Skeletal muscle cell (primary cell): Measurements from ENCODE around the gene MCHR1.
"Not testable (repeated sequence)": the region's sequence is repeated elsewhere in the genome, so short reads cannot be mapped to it uniquely, and the experiment has no call there.

ENCODE experiments used
- DNase-seq: peaks from one replicate; pipeline ENCODE4 v3.0.0-alpha.2; 2010; ENCODE audit warnings: low read depth
- H3K4me3 ChIP-seq: 2 replicates; pipeline ENCODE4 v1.5.1; 2011; ENCODE audit warnings: low read depth, mild to moderate bottlenecking, control low read depth, low read length, moderate library complexity

The MCHR1 gene

DNA sequence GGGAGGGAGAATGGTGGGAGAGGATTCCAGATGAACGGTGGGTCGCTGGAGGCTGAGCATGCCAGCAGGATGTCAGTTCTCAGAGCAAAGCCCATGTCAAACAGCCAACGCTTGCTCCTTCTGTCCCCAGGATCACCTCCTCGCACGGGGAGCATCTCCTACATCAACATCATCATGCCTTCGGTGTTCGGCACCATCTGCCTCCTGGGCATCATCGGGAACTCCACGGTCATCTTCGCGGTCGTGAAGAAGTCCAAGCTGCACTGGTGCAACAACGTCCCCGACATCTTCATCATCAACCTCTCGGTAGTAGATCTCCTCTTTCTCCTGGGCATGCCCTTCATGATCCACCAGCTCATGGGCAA is 1.5 kb downstream of the MCHR1 start:
- DNase-seq: no peak
- H3K4me3 ChIP-seq: no peak overlapping the region

DNA sequence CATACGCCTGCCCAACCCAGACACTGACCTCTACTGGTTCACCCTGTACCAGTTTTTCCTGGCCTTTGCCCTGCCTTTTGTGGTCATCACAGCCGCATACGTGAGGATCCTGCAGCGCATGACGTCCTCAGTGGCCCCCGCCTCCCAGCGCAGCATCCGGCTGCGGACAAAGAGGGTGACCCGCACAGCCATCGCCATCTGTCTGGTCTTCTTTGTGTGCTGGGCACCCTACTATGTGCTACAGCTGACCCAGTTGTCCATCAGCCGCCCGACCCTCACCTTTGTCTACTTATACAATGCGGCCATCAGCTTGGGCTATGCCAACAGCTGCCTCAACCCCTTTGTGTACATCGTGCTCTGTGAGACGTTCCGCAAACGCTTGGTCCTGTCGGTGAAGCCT is 2.2 kb downstream of the MCHR1 start:
- no peak for DNase-seq
- no peak overlapping the region for H3K4me3 ChIP-seq

DNA sequence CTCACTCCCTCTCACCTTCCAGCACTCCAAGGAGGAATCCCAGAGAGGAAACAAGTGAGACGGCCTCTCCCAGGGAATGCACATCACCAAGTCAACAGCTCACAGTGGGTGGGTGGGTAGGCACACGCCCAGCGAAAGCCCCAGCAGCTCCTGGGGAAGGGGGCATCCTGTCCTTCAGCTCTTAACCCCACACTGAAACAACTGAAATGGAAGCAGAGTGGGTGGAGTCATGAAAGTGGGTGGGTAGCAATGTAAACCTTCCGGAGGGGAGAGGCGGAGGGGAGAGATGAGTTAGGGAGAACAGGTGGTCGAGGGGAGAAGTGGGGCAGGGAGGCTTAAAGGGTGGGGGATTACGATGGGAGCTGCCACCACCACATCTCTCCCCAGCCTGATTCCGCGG is 5.4 kb downstream of the MCHR1 start:
- no peak overlapping the region for H3K4me3 ChIP-seq

DNA sequence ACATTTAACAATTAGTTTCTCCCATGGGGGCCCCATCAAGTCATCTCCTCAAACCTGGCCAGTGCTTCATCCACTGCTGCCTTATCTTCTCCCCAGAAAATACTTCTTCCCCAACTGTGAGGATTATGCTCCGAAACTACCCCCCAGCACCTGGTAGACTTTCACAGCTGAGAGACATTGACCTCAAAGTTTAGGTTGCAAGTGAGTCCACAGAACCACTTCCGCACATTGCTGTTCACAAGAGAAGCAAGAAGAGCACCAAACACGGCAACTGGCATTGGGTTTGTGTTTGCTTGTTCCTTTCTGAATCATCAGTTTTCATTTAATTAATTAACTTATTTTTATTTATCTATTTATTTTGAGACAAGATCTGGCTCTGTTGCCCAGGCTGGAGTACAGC is 6.1 kb downstream of the MCHR1 start:
- no peak for DNase-seq
- no peak overlapping the region for H3K4me3 ChIP-seq

More for the DNA sequence above, 5.4 kb downstream of the MCHR1 start:
- DNase-seq: no peak

DNA sequence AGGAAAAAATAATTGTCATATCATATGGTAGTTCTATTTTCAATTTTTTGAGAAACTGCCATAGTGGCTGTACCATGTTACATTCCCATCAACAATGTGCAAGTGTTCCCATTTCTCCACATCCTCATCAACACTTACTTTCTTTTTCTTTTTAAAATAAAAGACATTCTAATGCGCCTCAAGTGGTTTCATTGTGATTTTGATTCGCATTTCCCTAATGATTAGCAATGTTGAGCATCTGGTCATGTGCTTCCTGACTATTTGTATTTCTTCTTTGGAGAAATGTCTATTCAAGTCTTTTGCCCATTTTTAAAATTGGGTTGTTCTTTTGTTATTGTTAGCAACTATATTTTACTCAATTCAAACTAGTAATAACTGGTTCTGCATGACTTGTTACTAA is 8.4 kb downstream of the MCHR1 start:
- H3K4me3 ChIP-seq: no peak overlapping the region

DNA sequence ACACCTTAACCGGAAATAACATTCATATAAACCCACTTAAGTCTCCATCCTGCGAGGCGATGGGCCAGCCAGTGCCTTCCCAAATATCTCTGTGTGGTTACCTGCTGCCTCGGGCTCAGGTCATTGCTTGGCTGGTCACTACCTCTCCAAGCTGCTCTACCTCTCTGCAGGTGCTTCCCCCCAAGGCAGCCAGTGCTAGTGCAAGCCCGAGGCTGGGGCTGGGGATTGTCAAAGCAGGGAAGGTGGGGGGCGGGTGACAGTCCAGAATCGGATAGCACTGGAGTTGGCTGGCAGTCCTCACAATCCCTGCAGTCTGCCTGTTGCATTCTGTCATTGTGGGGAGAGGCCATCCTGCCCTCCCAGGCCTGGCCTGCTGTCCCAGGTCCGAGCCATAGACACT is 11.1 kb downstream of the MCHR1 start:
- no peak overlapping the region for H3K4me3 ChIP-seq
- no peak for DNase-seq

More for the DNA sequence above, 8.4 kb downstream of the MCHR1 start:
- DNase-seq: no peak

DNA sequence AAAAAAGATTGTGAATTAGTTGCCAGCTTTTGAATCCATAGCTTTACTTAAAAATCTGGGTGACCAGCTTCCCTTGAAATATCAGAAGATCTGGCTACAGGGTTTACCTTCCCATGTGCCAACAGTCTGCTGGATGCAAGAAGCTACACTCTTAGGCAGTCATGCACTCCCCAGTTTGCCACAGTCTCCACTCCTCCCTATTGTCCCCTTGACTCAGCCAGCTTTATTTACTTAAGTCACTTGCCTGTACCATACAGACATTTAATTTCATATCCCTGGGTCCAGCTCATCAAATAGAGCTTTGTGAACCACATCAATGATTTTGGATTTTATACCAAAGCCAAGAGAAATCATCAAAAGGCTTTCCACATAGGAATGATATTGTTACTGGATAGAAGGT is 12.2 kb downstream of the MCHR1 start:
- DNase-seq: no peak
- no peak overlapping the region for H3K4me3 ChIP-seq

DNA sequence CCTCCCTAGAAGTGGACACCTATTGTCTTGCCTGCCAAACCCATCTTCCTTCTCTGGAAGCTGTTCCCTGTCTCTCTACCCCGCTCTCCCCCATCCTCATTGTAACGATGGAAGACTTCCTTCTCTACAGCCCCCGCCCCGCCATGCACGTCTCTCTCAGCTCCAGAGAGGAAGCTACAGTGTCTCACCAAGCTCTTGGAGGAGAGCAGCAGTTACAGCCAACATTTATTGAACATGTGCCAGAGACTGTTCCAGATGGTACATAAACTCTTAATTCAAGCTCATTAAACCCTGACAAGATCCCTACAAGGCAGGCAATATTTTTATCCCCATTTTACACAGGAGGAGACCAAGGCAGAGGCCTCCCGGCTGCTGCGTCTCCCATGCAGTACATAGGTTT is 15.1 kb downstream of the MCHR1 start:
- DNase-seq: no peak
- no peak overlapping the region for H3K4me3 ChIP-seq

DNA sequence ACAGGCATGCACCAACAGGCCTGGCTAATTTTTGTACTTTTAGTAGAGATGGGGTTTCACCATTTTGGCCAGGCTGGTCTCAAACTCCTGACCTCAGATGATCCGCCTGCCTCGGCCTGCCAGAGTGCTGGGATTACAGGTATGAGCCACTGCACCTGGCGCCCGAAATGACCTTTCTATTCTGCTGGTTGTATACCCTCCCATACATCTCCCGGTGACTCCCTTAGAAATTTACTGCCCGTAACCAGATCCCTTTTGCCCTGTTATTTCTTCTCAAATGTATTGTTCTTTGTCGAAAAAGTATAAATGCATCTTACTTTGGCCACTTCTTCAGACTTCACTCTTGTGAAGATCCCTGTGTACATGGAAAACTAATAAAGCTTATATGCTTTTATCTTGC is 22.0 kb downstream of the MCHR1 start:
- no peak overlapping the region for H3K4me3 ChIP-seq
- no peak for DNase-seq

DNA sequence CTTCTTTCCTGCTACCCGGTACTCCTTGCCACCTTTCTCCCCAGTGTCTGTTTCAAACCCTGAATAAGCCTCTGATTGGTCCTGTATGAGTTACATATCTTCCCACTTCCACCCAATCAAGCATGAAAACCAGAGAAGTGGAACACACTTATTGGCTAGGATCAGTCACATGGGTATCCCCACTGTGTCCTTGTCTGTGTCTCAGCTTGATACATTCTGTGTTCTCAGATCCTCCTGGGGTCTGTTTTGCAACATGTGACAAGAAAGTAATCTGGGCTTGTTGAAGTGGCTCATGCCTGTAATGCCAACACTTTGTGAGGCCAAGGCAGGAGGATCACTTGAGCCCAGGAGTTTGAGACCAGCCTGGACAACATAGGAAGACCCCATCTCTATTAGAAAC is 23.9 kb downstream of the MCHR1 start:
- DNase-seq: no peak
- no peak overlapping the region for H3K4me3 ChIP-seq

DNA sequence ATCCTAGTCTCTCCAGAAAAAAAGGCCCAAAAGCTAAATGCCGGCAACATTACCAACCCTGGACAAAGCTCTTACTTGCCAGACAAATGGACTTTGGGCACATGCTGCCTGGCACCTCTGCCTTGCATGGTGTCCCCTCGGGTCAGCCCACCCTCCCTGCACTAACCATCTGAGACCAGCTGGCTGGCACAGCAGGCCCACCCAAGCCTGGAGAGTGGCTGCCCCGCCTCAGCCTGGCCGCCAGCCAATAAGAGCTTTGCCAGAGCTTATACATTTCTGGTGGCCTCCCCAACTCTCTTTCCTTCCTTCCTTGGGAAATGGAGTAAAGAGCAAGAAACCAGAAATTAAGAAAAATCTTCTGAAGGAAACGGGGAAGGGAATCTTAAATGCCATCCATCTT is 24.5 kb downstream of the MCHR1 start:
- no peak overlapping the region for H3K4me3 ChIP-seq
- DNase-seq: no peak

DNA sequence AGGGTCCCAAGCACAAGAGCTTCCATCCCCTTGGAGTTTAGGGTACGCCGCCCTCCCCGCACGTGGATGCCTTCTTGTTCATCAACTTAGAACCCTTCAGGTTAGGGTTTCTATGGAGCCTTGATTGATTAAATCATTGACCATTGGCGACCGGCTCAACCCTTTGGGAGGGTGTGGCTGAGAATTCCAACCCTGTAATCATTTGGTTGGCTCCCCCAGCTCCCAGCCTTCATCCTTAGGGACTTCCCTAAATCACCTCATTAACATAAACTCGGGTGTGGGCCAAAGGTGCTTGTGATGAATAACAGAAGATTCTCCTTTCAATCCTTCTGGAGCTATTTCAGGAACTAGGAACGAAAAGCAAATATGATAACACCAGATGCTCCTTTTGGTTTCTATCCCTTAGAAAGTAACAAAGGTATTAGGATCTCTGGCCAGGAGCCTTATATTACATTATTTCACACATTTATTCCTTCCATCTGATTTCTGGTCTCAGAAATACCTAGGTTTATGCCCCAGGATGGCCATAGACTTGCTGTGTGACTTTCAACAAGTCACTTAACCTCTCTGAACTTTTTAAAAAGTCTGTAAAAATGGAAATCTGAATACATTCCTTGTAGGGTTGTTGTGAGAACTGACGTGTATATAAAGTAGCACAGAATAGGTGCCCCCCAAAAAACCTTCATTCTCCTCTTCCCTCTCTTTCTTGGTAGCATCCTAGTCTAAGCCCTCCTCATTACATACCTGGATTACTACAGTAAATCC is 26.8 kb downstream of the MCHR1 start:
- no peak overlapping the region for H3K4me3 ChIP-seq
- DNase-seq: no peak

DNA sequence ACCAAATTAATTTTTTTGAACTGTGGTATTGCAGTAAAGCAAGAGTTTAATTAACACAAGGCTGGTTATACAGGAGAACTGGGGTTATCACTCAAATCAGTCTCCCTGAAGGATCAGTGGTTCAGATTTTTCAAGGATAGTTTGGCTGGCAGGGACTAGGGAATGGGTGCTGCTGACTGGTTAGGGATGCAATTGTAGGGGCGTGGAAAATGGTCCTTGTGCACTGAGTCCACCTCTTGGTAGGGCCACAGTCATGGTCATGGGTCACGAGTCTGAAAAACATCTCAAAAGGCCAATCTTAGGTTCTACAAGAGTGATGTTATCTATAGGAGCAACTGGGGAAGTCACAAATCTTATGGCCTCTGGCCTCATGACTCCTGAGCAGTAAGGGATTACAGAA is 27.9 kb downstream of the MCHR1 start:
- H3K4me3 ChIP-seq: no peak overlapping the region
- DNase-seq: no peak

DNA sequence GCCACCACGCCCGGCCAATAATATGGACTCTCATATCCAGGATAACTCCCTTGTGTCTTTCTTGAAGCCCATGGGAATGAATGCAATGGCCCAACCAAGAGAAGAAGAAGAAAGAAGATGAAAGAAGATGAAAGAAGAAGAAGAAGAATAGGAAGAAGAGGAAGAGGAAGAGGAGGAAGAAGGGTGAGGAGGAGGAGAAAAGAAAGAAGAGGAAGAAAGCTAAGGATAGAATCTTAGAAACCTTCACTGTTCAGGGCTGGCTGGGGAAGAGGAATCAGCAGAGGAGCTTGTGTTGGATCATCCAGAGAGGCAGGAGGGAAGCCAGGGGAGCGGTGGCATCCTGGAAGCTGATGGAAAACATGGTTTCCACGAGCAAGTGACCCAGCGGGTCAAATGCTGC is 28.9 kb downstream of the MCHR1 start:
- no peak for DNase-seq
- no peak overlapping the region for H3K4me3 ChIP-seq

DNA sequence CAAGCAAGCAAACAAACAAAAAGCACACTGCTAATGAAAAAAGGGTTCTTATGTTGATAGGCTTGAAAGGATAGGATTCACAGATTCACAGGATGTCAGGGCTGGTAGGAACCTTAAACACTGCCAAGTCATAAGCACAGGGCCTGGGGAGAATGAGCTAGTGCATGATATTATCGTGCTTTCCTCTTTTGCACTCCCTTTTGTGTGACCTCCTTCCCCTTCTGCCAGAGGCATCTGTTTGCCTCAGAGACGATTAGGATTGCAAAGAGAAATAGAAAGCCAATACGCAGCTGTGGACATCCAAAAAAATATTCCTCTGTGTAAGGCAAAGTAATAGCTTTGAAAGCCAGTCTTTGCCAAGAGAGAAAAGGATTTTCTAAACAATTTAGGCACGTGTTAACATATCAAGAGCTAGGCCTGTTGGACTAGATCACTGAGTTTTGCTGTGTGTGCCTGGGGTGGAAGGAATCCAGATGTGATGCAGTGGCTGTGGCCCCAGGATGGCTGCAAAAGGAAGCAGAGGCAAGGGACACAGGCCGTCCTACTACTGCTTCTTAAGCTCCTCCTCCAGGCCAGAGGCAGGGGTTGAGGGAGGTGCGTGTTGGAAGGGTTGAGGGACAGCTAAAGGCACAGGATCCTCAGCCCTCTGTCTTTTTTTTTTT is 30.6 kb downstream of the MCHR1 start:
- no peak for DNase-seq
- no peak overlapping the region for H3K4me3 ChIP-seq

DNA sequence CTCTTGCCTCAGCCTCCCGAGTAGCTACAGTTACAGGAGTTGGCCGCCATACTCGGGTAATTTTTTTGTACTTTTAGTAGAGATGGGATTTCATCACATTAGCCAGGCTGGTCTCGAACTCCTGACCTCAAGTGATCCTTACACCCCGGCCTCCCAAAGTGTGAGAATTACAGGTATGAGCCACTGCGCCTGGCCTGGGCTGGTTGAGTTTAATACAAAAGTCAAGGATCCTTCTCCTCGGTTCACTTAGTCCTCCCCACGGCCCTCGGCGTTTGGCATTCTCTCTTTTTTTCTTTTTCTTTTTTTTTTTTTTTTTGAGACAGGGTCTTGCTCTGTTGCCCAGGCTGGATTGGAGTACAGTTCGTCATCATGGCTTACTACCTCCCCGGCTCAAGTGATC is 33.0 kb downstream of the MCHR1 start:
- H3K4me3 ChIP-seq: no peak overlapping the region
- DNase-seq: no peak

DNA sequence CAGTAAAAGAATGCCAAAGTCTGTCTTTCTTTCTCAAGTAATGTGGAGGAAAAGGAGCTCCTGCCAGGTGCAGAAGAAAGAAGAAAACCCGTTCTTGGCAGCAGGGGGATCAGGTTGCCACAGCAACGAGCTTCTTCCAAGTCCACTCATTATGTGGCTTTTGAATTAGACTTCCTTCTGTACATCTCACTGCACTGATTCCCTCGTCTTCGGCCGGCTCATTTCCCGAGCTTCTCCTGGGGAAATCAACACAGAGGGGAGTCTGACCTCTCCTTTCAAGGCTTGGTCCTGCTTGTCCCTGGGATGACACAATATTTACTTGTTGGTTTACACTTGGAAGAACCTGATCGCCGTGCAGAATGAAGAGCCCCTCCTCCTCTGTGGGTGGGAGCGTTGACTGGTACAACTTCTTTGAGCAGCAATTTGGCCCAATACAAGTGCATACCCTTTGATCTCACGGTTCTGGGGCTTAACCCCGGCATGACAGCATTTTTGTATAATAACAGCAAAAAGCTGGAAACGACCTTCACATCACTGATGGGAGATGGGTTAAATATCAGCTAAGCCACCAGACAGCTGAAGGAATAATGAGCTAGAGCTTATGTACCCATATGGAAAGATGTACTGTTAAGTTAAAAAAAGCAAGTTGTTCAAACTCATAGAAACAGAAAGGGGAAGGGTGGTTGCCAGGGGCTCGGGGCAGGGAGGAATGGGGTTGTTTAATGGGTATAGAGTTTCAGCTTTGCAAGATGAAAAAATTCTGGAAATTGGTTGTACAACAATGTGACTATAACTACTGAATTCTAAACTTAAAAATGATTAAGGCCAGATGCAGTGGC is 35.4 kb downstream of the MCHR1 start:
- peak; percentile 22 for DNase-seq
- peak overlapping the region; percentile 15 for H3K4me3 ChIP-seq

DNA sequence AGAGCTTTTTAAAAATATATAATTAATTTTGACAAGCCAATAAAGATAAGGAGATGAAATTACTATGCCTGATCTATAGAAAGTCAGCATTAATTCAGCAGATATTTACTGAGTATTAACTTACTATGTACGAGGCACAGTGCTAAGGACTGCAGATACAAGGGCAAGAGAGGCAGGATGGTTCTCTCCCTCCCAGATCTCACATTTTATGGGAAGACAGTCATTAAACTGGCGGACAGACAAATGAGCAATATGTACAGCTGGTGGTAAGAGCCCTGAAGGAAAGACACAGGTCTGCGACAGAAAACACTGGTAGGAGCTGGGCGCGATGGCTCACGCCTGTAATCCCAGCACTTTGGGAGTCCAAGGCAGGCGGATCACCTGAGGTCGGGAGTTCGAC is 36.8 kb downstream of the MCHR1 start:
- DNase-seq: no peak
- H3K4me3 ChIP-seq: no peak overlapping the region

DNA sequence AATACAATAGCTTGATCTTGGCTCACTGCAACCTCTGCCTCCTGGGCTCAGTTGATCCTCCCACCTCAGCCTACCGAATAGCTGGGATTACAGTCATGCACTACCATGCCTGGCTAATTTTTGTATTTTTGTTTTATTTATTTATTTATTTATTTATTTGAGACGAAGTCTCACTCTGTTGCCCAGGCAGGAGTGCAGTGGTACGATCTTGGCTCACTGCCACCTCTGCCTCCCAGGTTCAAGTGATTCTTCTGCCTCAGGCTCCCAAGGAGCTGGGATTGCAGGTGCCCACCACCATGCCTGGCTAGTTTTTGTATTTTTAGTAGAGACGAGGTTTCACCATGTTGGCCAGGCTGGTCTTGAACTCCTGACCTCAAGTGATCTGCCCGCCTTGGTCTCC is 38.4 kb downstream of the MCHR1 start:
- not testable (repeated sequence) for DNase-seq, H3K4me3 ChIP-seq
